22Rv1 (cell line): ENCODE data around the gene ZNF718.
"Not testable (repeated sequence)": the region's sequence is repeated elsewhere in the genome, so short reads cannot be mapped to it uniquely, and the experiment has no call there.

Experiments
- H3K27ac ChIP-seq: fragments of 450-650 bp; 2 replicates; pipeline ENCODE4 v1.5.1; 2017
- CTCF ChIP-seq: fragments of 450-650 bp; IDR thresholded peaks from 2 replicates; pipeline ENCODE4 v1.5.1; 2017; ENCODE audit warnings: mild to moderate bottlenecking
- ZFX ChIP-seq: fragments of 450-650 bp; IDR thresholded peaks from 2 replicates; pipeline ENCODE4 v1.6.1; 2017; ENCODE audit warnings: antibody characterized with exemption, borderline replicate concordance

The ZNF718 gene

GRCh38 chr4:173666-174314 is 49.5 kb downstream of the ZNF718 start:
- TF ChIP-seq ZFX (no peak), CTCF (no peak)
- H3K27ac ChIP-seq: no peak overlapping the region

GRCh38 chr4:175986-176385 is 51.7 kb downstream of the ZNF718 start:
- no peak overlapping the region for H3K27ac ChIP-seq
- TF ChIP-seq ZFX: no peak
- TF ChIP-seq CTCF: no peak

GRCh38 chr4:176995-177394 is 52.7 kb downstream of the ZNF718 start:
- H3K27ac ChIP-seq: no peak overlapping the region
- TF ChIP-seq ZFX: no peak
- no peak for TF ChIP-seq CTCF

- not testable (repeated sequence) for H3K27ac ChIP-seq
Observed at GRCh38 chr4:182225-182624, 57.9 kb downstream of the ZNF718 start.

- TF ChIP-seq ZFX (no peak), CTCF (no peak)
- H3K27ac ChIP-seq: no peak overlapping the region
Observed at GRCh38 chr4:188091-188490, 63.8 kb downstream of the ZNF718 start.

- not testable (repeated sequence) for H3K27ac ChIP-seq
Observed at GRCh38 chr4:195159-195558, 70.9 kb downstream of the ZNF718 start.

- H3K27ac ChIP-seq: no peak overlapping the region
- no peak for TF ChIP-seq CTCF
- no peak for TF ChIP-seq ZFX
Observed at GRCh38 chr4:200936-201335, 76.6 kb downstream of the ZNF718 start.

GRCh38 chr4:202822-203221 is 78.5 kb downstream of the ZNF718 start:
- H3K27ac ChIP-seq: not testable (repeated sequence)

- H3K27ac ChIP-seq: no peak overlapping the region
Observed at GRCh38 chr4:205097-205756, 80.9 kb downstream of the ZNF718 start.

More at GRCh38 chr4:205097-205756, 80.9 kb downstream of the ZNF718 start:
- TF ChIP-seq CTCF: no peak
- no peak for TF ChIP-seq ZFX
